IMR-90 (cell line): ENCODE data around the gene TOPORS. TPM values are rescaled to one million over a fixed set of nuclear protein-coding genes. Genes with fewer than 3 reads are reported as not detected.

Experiments used
- ATAC-seq: fragments of 200-7000 bp; cut with Tn5 transposase; 2 replicates; pipeline ENCODE4 v1.9.1; 2020; ENCODE audit warnings: low read depth, mild to moderate bottlenecking, moderate library complexity
- BruUV-seq: library from RNA; stranded (reverse); fragments of 400-500 nt; replicated peaks from 2 replicates; lab custom pipeline; 2021; lab: Mats Ljungman, UMichigan
- CTCF ChIA-PET: fragments of 300-600 bp; formaldehyde crosslinking; extraction: SDS; loops from one replicate; lab custom pipeline; 2021; ENCODE audit warnings: antibody characterized with exemption; lab: Yijun Ruan, JAX
- POLR2A ChIA-PET: fragments of 300-600 bp; sonication (Branson Sonifier 250); formaldehyde crosslinking; loops from one replicate; lab custom pipeline; 2022; ENCODE audit warnings: antibody characterized with exemption; ENCODE audit not compliant: unreplicated experiment; lab: Charles Lee
- DNase-seq: peaks from one replicate; pipeline ENCODE4 v3.0.0; 2013
- H2AFZ ChIP-seq: replicated peaks from 2 replicates; pipeline ENCODE3; 2013; ENCODE audit warnings: low read length, mild to moderate bottlenecking; ENCODE audit not compliant: poor library complexity
- H2AK5ac ChIP-seq: 2 replicates; pipeline ENCODE4 v1.6.1; 2013; ENCODE audit warnings: low read depth, low read length, inconsistent platforms
- H2AK9ac ChIP-seq: replicated peaks from 2 replicates; pipeline ENCODE3; 2013; ENCODE audit warnings: mild to moderate bottlenecking, low read depth, low read length, moderate library complexity; ENCODE audit not compliant: poor library complexity
- H2BK120ac ChIP-seq: 2 replicates; pipeline ENCODE4 v1.6.1; 2013; ENCODE audit warnings: low read depth, low read length, inconsistent platforms
- H2BK15ac ChIP-seq: 3 replicates; pipeline ENCODE4 v1.6.1; 2013; ENCODE audit warnings: low read depth, low read length, inconsistent platforms
- H2BK20ac ChIP-seq: 2 replicates; pipeline ENCODE4 v1.6.1; 2013; ENCODE audit warnings: low read depth, mild to moderate bottlenecking, inconsistent platforms, low read length, moderate library complexity
- H2BK5ac ChIP-seq: 2 replicates; pipeline ENCODE4 v1.6.1; 2013; ENCODE audit warnings: mild to moderate bottlenecking, low read depth, low read length, inconsistent platforms; ENCODE audit not compliant: poor library complexity, severe bottlenecking
- H3K14ac ChIP-seq: replicated peaks from 2 replicates; pipeline ENCODE4 v1.6.1; 2013; ENCODE audit warnings: low read depth, low read length, inconsistent platforms
- H3K18ac ChIP-seq: 2 replicates; pipeline ENCODE4 v1.6.1; 2013; ENCODE audit warnings: low read depth, low read length, control low read depth
- H3K23ac ChIP-seq: 2 replicates; pipeline ENCODE4 v1.6.1; 2013; ENCODE audit warnings: low read depth, low read length, inconsistent platforms
- H3K27ac ChIP-seq: 2 replicates; pipeline ENCODE4 v1.5.1; 2013; ENCODE audit warnings: mild to moderate bottlenecking, control low read depth, low read length; ENCODE audit not compliant: insufficient read depth
- H3K27me3 ChIP-seq: 2 replicates; pipeline ENCODE4 v1.6.1; 2013; ENCODE audit warnings: low read length; ENCODE audit not compliant: control insufficient read depth, insufficient read depth
- H3K36me3 ChIP-seq: 2 replicates; pipeline ENCODE4 v1.6.1; 2013; ENCODE audit warnings: low read length, mixed read lengths; ENCODE audit not compliant: control insufficient read depth, insufficient read depth
- H3K4ac ChIP-seq: 2 replicates; pipeline ENCODE4 v1.6.1; 2013; ENCODE audit warnings: low read depth, low read length, inconsistent platforms
- H3K4me1 ChIP-seq: 2 replicates; pipeline ENCODE4 v1.6.1; 2013; ENCODE audit warnings: low read length, mixed read lengths; ENCODE audit not compliant: control insufficient read depth, insufficient read depth
- H3K4me2 ChIP-seq: 2 replicates; pipeline ENCODE4 v1.6.1; 2013; ENCODE audit warnings: low read depth, mild to moderate bottlenecking, control low read depth, low read length, moderate library complexity
- H3K4me3 ChIP-seq: 2 replicates; pipeline ENCODE4 v1.5.1; 2013; ENCODE audit warnings: low read depth, mild to moderate bottlenecking, control low read depth, low read length, moderate library complexity; ENCODE audit not compliant: insufficient read depth
- H3K56ac ChIP-seq: 2 replicates; pipeline ENCODE4 v1.6.1; 2013; ENCODE audit warnings: low read length, inconsistent platforms; ENCODE audit not compliant: insufficient read depth; ENCODE audit errors: extremely low read depth
- H3K79me1 ChIP-seq, 2 experiments: 2 replicates each; pipeline ENCODE4 v1.6.1; 2013; ENCODE audit warnings: low read length in 2 of 2, inconsistent platforms in 1 of 2, low read depth in 1 of 2
- H3K9ac ChIP-seq: 2 replicates; pipeline ENCODE4 v1.6.1; 2013; ENCODE audit warnings: low read depth, low read length, control low read depth
- H3K9me1 ChIP-seq: 2 replicates; pipeline ENCODE4 v1.6.1; 2013; ENCODE audit warnings: low read length, inconsistent platforms; ENCODE audit not compliant: insufficient read depth
- H3K9me3 ChIP-seq: 2 replicates; pipeline ENCODE4 v1.6.1; 2013; ENCODE audit warnings: low read length; ENCODE audit not compliant: control insufficient read depth, insufficient read depth
- H4K20me1 ChIP-seq: 2 replicates; pipeline ENCODE4 v1.6.1; 2013; ENCODE audit warnings: low read length, inconsistent platforms; ENCODE audit not compliant: insufficient read depth
- H4K5ac ChIP-seq: 2 replicates; pipeline ENCODE4 v1.6.1; 2013; ENCODE audit warnings: mild to moderate bottlenecking, low read depth, low read length, control low read depth
- H4K8ac ChIP-seq, 2 experiments: 2 replicates each; pipeline ENCODE4 v1.6.1; 2013; ENCODE audit warnings: low read depth in 2 of 2, low read length in 2 of 2, control low read depth in 1 of 2, inconsistent platforms in 1 of 2
- H4K91ac ChIP-seq: 2 replicates; pipeline ENCODE4 v1.6.1; 2013; ENCODE audit warnings: low read depth, low read length, inconsistent platforms; ENCODE audit not compliant: insufficient read depth
- BHLHE40 ChIP-seq: fragments of 150-350 bp; IDR thresholded peaks from 2 replicates; pipeline ENCODE4 v1.6.1; 2016; ENCODE audit warnings: mild to moderate bottlenecking, low read depth, low read length
- CEBPB ChIP-seq: IDR thresholded peaks from 2 replicates; pipeline ENCODE4 v1.6.1; 2012; ENCODE audit warnings: low read depth, low read length, improper control_type of control experiment
- CHD1 ChIP-seq: IDR thresholded peaks from 2 replicates; pipeline ENCODE4 v1.6.1; 2012; ENCODE audit warnings: low read depth, low read length, improper control_type of control experiment
- CTCF ChIP-seq: conservative IDR thresholded peaks from 2 replicates; pipeline ENCODE4 v1.5.1; 2012; ENCODE audit warnings: mild to moderate bottlenecking, low read depth, low read length, improper control_type of control experiment
- FOS ChIP-seq: fragments of 150-350 bp; IDR thresholded peaks from 2 replicates; pipeline ENCODE4 v1.6.1; 2016; ENCODE audit warnings: low read depth, low read length
- MAFK ChIP-seq: IDR thresholded peaks from 2 replicates; pipeline ENCODE4 v1.6.1; 2012; ENCODE audit warnings: low read depth, low read length, improper control_type of control experiment
- MAZ ChIP-seq: IDR thresholded peaks from 2 replicates; pipeline ENCODE4 v1.6.1; 2012; ENCODE audit warnings: low read depth, mild to moderate bottlenecking, low read length, improper control_type of control experiment, moderate library complexity, borderline replicate concordance
- MXI1 ChIP-seq: IDR thresholded peaks from 2 replicates; pipeline ENCODE4 v1.6.1; 2012; ENCODE audit warnings: low read depth, mild to moderate bottlenecking, low read length, moderate library complexity, borderline replicate concordance
- NFE2L2 ChIP-seq: fragments of 150-350 bp; IDR thresholded peaks from 2 replicates; pipeline ENCODE4 v1.6.1; 2016; ENCODE audit warnings: low read depth, mild to moderate bottlenecking, low read length
- POLR2A ChIP-seq: IDR thresholded peaks from 2 replicates; pipeline ENCODE4 v1.6.1; 2012; ENCODE audit warnings: mild to moderate bottlenecking, low read depth, low read length
- RAD21 ChIP-seq: IDR thresholded peaks from 2 replicates; pipeline ENCODE4 v1.6.1; 2012; ENCODE audit warnings: low read length, improper control_type of control experiment
- RCOR1 ChIP-seq: IDR thresholded peaks from 2 replicates; pipeline ENCODE4 v1.6.1; 2012; ENCODE audit warnings: mild to moderate bottlenecking, low read length, improper control_type of control experiment; ENCODE audit not compliant: insufficient replicate concordance
- RFX5 ChIP-seq: IDR thresholded peaks from 2 replicates; pipeline ENCODE4 v1.8.0; 2012; ENCODE audit warnings: low read depth, mild to moderate bottlenecking, low read length, moderate library complexity
- SMC3 ChIP-seq: fragments of 150-350 bp; IDR thresholded peaks from 2 replicates; pipeline ENCODE4 v1.6.1; 2016; ENCODE audit warnings: low read depth, mild to moderate bottlenecking, antibody characterized with exemption, low read length, moderate library complexity
- WGBS, 2 experiments: methylation state at CpG; one replicate each; pipeline versions ENCODE4 v1.1.5 to v1.1.7; 2013; ENCODE audit warnings: missing lambda C conversion rate in 2 of 2; ENCODE audit not compliant: insufficient read length in 1 of 2; ENCODE audit errors: extremely low coverage in 2 of 2; 5-methylcytosine and 5-hydroxymethylcytosine counted together
- dilution Hi-C: fragments of 300-500 bp; cut with HindIII; formaldehyde crosslinking; loops from one replicate; pipeline ENCODE4 v1.14.3; 2018; ENCODE audit warnings: low sequenced_read_pairs; ENCODE audit not compliant: unreplicated experiment
- in situ Hi-C: fragments of 300-500 bp; cut with MboI; formaldehyde crosslinking; loops from 3 replicates; pipeline ENCODE4 v1.14.3; 2019; ENCODE audit warnings: low sequenced_read_pairs, inconsistent platforms, mixed read lengths
- intact Hi-C: fragments of 100-400 bp; cut with micrococcal nuclease; formaldehyde crosslinking; loops from 2 replicates; pipeline ENCODE4 v1.10.0; 2022
- polyA plus RNA-seq, 3 experiments: library from polyadenylated mRNA; depleted of rRNA; stranded (reverse); fragments of >200 nt; gene quantifications; 2 replicates each; pipeline ENCODE4 v1.2.3, GENCODE V29; 2012; ENCODE audit warnings: low replicate concordance in 1 of 3
- total RNA-seq: library from RNA; depleted of rRNA; stranded (reverse); fragments of >200 nt; gene quantifications from 2 replicates; pipeline ENCODE4 v1.2.3, GENCODE V29; 2012

TOPORS gene
- total and polyA plus RNA-seq, 2 of the 4 experiments (the other 2 are of a cell fraction) = 7.4 to 27.8 TPM

DNA sequence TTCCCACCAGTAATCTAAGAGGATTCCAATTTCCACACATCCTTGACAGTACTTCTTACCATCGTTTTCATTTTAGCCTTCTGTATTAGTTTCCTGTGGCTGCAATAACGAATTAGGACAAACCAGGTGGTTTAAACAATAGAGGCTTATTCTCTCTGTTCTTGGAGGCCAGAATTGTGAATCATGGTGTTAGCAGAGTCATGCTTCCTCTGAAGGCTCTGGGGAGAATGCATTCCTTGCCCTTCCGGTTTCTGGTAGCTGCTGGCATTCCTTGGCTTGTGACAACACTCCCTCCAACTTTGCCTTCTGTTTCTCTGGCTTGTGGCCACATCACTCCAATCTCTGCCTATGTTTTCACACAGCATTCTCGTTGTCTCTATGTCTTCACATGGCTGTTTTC is 49.9 kb downstream of the TOPORS start:
- dilution Hi-C loops = no loop called here
- 20% methylated on average over 1 of the region's 4 CpGs; no CpG with 5 or more reads in 1 of the 2 experiments for WGBS, 2 experiments
- Histone ChIP-seq H2BK15ac (no peak overlapping the region), H2BK20ac (no peak overlapping the region), H3K4me1 (no peaks in the 10 kb centered on the region), H3K9ac (no peak overlapping the region), H2BK120ac (no peak overlapping the region), H3K9me1 (0 out of 2 replicates have a peak, but pooled peaks cover 2% of the 10 kb centered on the region), H4K8ac (no peak overlapping the region), H2AK5ac (no peak overlapping the region), H2BK5ac (no peak overlapping the region), H3K9me3 (no peaks in the 10 kb centered on the region), H4K5ac (no peak overlapping the region), H2AK9ac (no peak overlapping the region), H3K27me3 (no peaks in the 10 kb centered on the region), H2AFZ (no peak overlapping the region), H3K79me1 (peaks cover 13 to 19% of the 10 kb centered on the region in 2 experiments; a peak in 3 of 4 replicates), H3K23ac (no peak overlapping the region), H3K27ac (no peak overlapping the region), H3K4me3 (no peak overlapping the region), H3K14ac (no peak overlapping the region), H3K36me3 (peaks cover 7% of the 10 kb centered on the region; the same call in 1 of the 2 replicates), H3K4ac (no peak overlapping the region), H3K56ac (no peak overlapping the region), H4K20me1 (no peaks in the 10 kb centered on the region; the same call in 1 of the 2 replicates), H3K4me2 (no peak overlapping the region), H4K91ac (no peak overlapping the region), H3K18ac (no peak overlapping the region)
- ChIA-PET POLR2A (no interaction called here), CTCF (no interaction called here)
- in situ Hi-C loops = no loop called here
- intact Hi-C loops = no loop called here
- no TSS peak for BruUV-seq
- TF ChIP-seq MAZ = no peak
- TF ChIP-seq MXI1 = no peak
- no peak for TF ChIP-seq POLR2A
- no peak for TF ChIP-seq RAD21
- no peak for TF ChIP-seq FOS
- no peak for TF ChIP-seq RCOR1
- TF ChIP-seq CHD1 = no peak
- TF ChIP-seq SMC3 = no peak
- TF ChIP-seq RFX5 = no peak
- no peak for TF ChIP-seq MAFK
- no peak for TF ChIP-seq CEBPB
- TF ChIP-seq BHLHE40 = no peak
- TF ChIP-seq NFE2L2 = no peak
- no peak for TF ChIP-seq CTCF
- DNase-seq (peak; percentile 79), ATAC-seq (peak; percentile 57)
